Liver (tissue), 9 donors: ENCODE measurements around the gene COG7. TPM values are rescaled to one million over a fixed set of nuclear protein-coding genes. Genes with fewer than 3 reads are reported as not detected.

Experiments used
- DNase-seq: peaks from one replicate; pipeline ENCODE4 v3.0.0-alpha.2; 2017; ENCODE audit warnings: low spot score
- H3K27ac ChIP-seq, 2 donors: one replicate each; pipeline ENCODE4 v1.7.0; 2013; ENCODE audit warnings: inconsistent platforms in 2 of 2, low read length in 2 of 2, control low read depth in 1 of 2, low read depth in 1 of 2, mild to moderate bottlenecking in 1 of 2
- H3K27me3 ChIP-seq, 4 donors: one replicate each; pipeline versions ENCODE4 v1.6.1 to v1.7.0; 2013; ENCODE audit warnings: low read length in 3 of 4, inconsistent platforms in 1 of 4, mild to moderate bottlenecking in 1 of 4, moderate library complexity in 1 of 4; ENCODE audit not compliant: control insufficient read depth in 4 of 4, insufficient read depth in 4 of 4
- H3K36me3 ChIP-seq, 4 donors: one replicate each; pipeline versions ENCODE4 v1.6.1 to v1.7.0; 2013; ENCODE audit warnings: low read length in 3 of 4, mild to moderate bottlenecking in 3 of 4, low read depth in 1 of 4, moderate library complexity in 1 of 4; ENCODE audit not compliant: control insufficient read depth in 4 of 4, insufficient read depth in 3 of 4
- H3K4me1 ChIP-seq, 4 donors: one replicate each; pipeline versions ENCODE4 v1.6.1 to v1.7.0; 2013; ENCODE audit warnings: low read length in 3 of 4, mild to moderate bottlenecking in 3 of 4, moderate library complexity in 1 of 4; ENCODE audit not compliant: control insufficient read depth in 4 of 4, insufficient read depth in 4 of 4
- H3K4me3 ChIP-seq, 3 donors: one replicate each; pipeline versions ENCODE4 v1.6.1 to v1.7.0; 2013; ENCODE audit warnings: low read length in 3 of 3, control low read depth in 1 of 3, low read depth in 1 of 3, mild to moderate bottlenecking in 1 of 3
- H3K9ac ChIP-seq, 2 donors: one replicate each; pipeline ENCODE4 v1.7.0; 2013; ENCODE audit warnings: low read length in 2 of 2, mild to moderate bottlenecking in 2 of 2, moderate library complexity in 2 of 2, control low read depth in 1 of 2, low read depth in 1 of 2
- H3K9me3 ChIP-seq, 4 donors: one replicate each; pipeline versions ENCODE4 v1.6.1 to v1.7.0; 2013; ENCODE audit warnings: low read length in 3 of 4; ENCODE audit not compliant: control insufficient read depth in 4 of 4
- EGR1 ChIP-seq, 2 donors: IDR thresholded peaks; 2 replicates each; pipeline ENCODE4 v1.6.1; 2016 to 2018; ENCODE audit warnings: antibody characterized with exemption in 2 of 2, low read depth in 2 of 2
- FOXA1 ChIP-seq: IDR thresholded peaks from 2 replicates; pipeline ENCODE4 v1.6.1; 2016; ENCODE audit warnings: antibody characterized with exemption
- FOXA2 ChIP-seq: IDR thresholded peaks from 2 replicates; pipeline ENCODE4 v1.6.1; 2016; ENCODE audit warnings: antibody characterized with exemption
- GABPA ChIP-seq, 2 donors: IDR thresholded peaks in 1 of 2; conservative IDR thresholded peaks in 1 of 2; 2 replicates each; pipeline ENCODE4 v1.6.1; 2016; ENCODE audit warnings: antibody characterized with exemption in 2 of 2, mild to moderate bottlenecking in 1 of 2, moderate library complexity in 1 of 2
- HNF4A ChIP-seq, 2 donors: conservative IDR thresholded peaks; 2 replicates each; pipeline ENCODE4 v1.6.1; 2016; ENCODE audit warnings: antibody characterized with exemption in 2 of 2, mild to moderate bottlenecking in 2 of 2
- HNF4G ChIP-seq: IDR thresholded peaks from 2 replicates; pipeline ENCODE4 v1.6.1; 2016; ENCODE audit warnings: antibody characterized with exemption
- JUND ChIP-seq, 2 donors: IDR thresholded peaks; 2 replicates each; pipeline ENCODE4 v1.6.1; 2016; ENCODE audit warnings: antibody characterized with exemption in 2 of 2
- NR2F2 ChIP-seq: IDR thresholded peaks from 2 replicates; pipeline ENCODE4 v1.6.1; 2016; ENCODE audit warnings: antibody characterized with exemption
- RAD21 ChIP-seq, 2 donors: IDR thresholded peaks; 2 replicates each; pipeline ENCODE4 v1.6.1; 2016; ENCODE audit warnings: antibody characterized with exemption in 2 of 2, mild to moderate bottlenecking in 2 of 2
- RXRA ChIP-seq, 2 donors: IDR thresholded peaks; 2 replicates each; pipeline ENCODE4 v1.6.1; 2017 to 2018; ENCODE audit warnings: antibody characterized with exemption in 2 of 2, mild to moderate bottlenecking in 1 of 2
- SP1 ChIP-seq: IDR thresholded peaks from 2 replicates; pipeline ENCODE4 v1.6.1; 2018; ENCODE audit warnings: antibody characterized with exemption, mild to moderate bottlenecking
- TAF1 ChIP-seq: conservative IDR thresholded peaks from 2 replicates; pipeline ENCODE4 v1.6.1; 2016; ENCODE audit warnings: antibody characterized with exemption, mild to moderate bottlenecking
- YY1 ChIP-seq: IDR thresholded peaks from 2 replicates; pipeline ENCODE4 v1.6.1; 2016; ENCODE audit warnings: antibody characterized with exemption, mild to moderate bottlenecking
- WGBS: extraction: QIAGEN DNeasy Blood & Tissue Kit; methylation state at CpG from one replicate; pipeline ENCODE4 v1.1.7; 2013; 5-methylcytosine and 5-hydroxymethylcytosine counted together
- polyA plus RNA-seq, 2 donors: library from polyadenylated mRNA; stranded (reverse) in 1 of 2; unstranded in 1 of 2; fragments of 200-250 nt in 1 of 2; fragments of >200 nt in 1 of 2; fragmentation: Nextera tagmentation in 1 of 2; extraction: Ambion mirVana in 1 of 2; gene quantifications; one replicate each; pipeline versions ENCODE4 v1.2.1 to v1.2.3, GENCODE V29; 2013 to 2015
- total RNA-seq, 2 donors: library from RNA; depleted of rRNA; stranded (reverse); fragments of >200 nt; gene quantifications; one replicate each; pipeline ENCODE4 v1.2.3, GENCODE V29; 2014
- TF ChIP-seq, protein P1 (sequence below): IDR thresholded peaks from 2 replicates; pipeline ENCODE4 v1.6.1; 2016; ENCODE audit warnings: antibody characterized with exemption
- TF ChIP-seq, protein P2 (sequence below): fragments of 150-350 bp; IDR thresholded peaks from 2 replicates; pipeline ENCODE4 v1.5.1; 2017; ENCODE audit warnings: improper control_type of control experiment, low read depth, low read length; ENCODE audit not compliant: missing input control
- TF ChIP-seq, protein P3 (sequence below): IDR thresholded peaks from 2 replicates; pipeline ENCODE4 v1.6.1; 2016; ENCODE audit warnings: antibody characterized with exemption, mild to moderate bottlenecking
- TF ChIP-seq, protein P4 (sequence below): IDR thresholded peaks from 2 replicates; pipeline ENCODE4 v1.6.1; 2016; ENCODE audit warnings: antibody characterized with exemption
- TF ChIP-seq, protein P5 (sequence below): IDR thresholded peaks from 2 replicates; pipeline ENCODE4 v1.6.1; 2016; ENCODE audit warnings: antibody characterized with exemption
- donor health status: healthy.
- donor health status: healthy.
- donor health status: healthy.
- donor health status: healthy.
- donor health status: healthy.

Gene COG7
- total and polyA plus RNA-seq, 4 donors: 5.1 to 11.4 (median 6.6) TPM

DNA sequence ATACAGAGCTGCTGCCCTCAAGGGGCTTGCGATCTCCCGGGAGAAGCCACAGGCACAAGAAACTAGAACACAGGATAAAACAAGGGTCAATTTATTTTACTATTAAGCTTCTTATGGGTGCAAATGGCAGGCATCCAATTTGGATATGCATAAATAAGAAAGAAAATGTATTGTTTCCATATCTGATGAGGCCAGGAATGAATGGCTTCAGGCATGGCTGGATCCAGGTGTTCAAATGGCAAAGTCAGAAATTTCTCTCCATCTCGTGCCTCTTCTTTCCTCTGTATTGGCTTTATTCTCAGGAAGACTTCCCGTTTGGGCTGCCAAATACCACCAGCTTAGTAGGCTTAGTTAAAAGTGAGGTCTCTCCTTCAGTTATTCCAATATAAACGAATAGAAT is 107.8 kb downstream of the COG7 start:
- no peaks in the 10 kb centered on the region for H3K9me3 ChIP-seq
- TF ChIP-seq EGR1 (IDR thresholded peaks at IDR 0.05; ENCODE audit: low read depth in 2 of 2) (no peak), FOXA2 (no peak), GABPA (IDR thresholded peaks at IDR 0.05 in 1 of 2, conservative IDR thresholded peaks at IDR 0.05 in 1 of 2) (no peak)
- TF ChIP-seq, protein P1, sequence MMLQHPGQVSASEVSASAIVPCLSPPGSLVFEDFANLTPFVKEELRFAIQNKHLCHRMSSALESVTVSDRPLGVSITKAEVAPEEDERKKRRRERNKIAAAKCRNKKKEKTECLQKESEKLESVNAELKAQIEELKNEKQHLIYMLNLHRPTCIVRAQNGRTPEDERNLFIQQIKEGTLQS: no peak
- TF ChIP-seq, protein P2, sequence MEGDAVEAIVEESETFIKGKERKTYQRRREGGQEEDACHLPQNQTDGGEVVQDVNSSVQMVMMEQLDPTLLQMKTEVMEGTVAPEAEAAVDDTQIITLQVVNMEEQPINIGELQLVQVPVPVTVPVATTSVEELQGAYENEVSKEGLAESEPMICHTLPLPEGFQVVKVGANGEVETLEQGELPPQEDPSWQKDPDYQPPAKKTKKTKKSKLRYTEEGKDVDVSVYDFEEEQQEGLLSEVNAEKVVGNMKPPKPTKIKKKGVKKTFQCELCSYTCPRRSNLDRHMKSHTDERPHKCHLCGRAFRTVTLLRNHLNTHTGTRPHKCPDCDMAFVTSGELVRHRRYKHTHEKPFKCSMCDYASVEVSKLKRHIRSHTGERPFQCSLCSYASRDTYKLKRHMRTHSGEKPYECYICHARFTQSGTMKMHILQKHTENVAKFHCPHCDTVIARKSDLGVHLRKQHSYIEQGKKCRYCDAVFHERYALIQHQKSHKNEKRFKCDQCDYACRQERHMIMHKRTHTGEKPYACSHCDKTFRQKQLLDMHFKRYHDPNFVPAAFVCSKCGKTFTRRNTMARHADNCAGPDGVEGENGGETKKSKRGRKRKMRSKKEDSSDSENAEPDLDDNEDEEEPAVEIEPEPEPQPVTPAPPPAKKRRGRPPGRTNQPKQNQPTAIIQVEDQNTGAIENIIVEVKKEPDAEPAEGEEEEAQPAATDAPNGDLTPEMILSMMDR: no peak
- WGBS: 79% methylated on average over 5 of the region's 5 CpGs
- no peak overlapping the region for H3K27ac ChIP-seq
- no peaks in the 10 kb centered on the region for H3K4me1 ChIP-seq
- peaks cover 0 to 2% (median 0%) of the 10 kb centered on the region in 4 donors for H3K27me3 ChIP-seq
- H3K4me3 ChIP-seq: no peak overlapping the region
- H3K36me3 ChIP-seq: no peaks in the 10 kb centered on the region
- no peak for DNase-seq
- H3K9ac ChIP-seq: no peak overlapping the region

DNA sequence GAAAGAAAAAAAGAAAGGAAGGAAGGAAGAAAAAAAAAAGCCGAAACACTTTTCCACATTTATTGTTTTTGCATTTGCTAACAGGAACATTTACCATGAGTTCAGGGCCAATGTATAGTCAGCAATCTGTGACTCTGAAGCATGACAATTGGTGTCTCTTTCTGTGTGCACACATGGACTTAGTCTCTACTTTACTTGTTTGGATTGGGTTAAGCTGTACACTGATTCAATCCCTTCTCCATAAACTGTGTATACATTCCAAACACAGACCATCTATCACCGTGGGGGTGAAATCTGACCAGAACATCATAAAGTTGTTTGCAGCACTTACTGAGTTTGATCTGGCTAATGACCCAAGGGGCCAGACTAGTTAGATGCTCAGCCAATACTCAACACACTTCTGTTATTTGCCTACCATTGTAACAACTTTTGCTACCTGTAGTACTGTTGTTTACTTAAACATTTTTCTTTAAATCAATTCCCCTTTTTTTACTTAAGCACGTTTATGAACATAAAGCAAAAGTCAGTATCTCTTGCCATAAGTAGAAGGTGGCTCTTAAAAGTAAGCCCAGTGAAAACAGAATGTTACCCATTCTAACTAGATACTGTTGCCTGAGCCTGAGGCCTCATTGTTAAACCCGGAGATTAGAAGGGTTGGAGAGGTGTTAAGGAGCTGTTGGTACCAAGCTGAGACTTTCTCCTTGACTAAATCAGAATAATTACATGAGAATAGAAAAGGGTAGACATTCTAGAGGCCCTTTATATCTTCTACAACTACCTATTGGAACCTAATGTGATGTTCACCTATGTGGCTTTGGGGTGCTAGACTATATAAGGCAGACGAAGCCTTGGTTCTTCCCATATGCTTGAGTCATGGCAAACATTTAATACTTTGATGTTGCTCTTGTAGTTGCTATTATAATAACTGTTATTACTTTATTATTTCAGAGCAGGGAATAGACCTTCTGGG is 109.1 kb downstream of the COG7 start:
- no peaks in the 10 kb centered on the region for H3K36me3 ChIP-seq
- H3K4me3 ChIP-seq: no peak overlapping the region
- no peak for DNase-seq
- WGBS: 60% methylated on average over 5 of the region's 5 CpGs
- no peak overlapping the region for H3K27ac ChIP-seq
- no peaks in the 10 kb centered on the region for H3K4me1 ChIP-seq
- H3K9me3 ChIP-seq: no peaks in the 10 kb centered on the region
- TF ChIP-seq YY1: no peak
- TF ChIP-seq HNF4G: no peak
- no peak for TF ChIP-seq SP1
- TF ChIP-seq JUND (IDR thresholded peaks at IDR 0.05): no peak
- no peak for TF ChIP-seq GABPA (IDR thresholded peaks at IDR 0.05 in 1 of 2, conservative IDR thresholded peaks at IDR 0.05 in 1 of 2)
- no peak for TF ChIP-seq NR2F2
- TF ChIP-seq, protein P2: no peak
- no peak for TF ChIP-seq RAD21 (IDR thresholded peaks at IDR 0.05)
- TF ChIP-seq, protein P3, sequence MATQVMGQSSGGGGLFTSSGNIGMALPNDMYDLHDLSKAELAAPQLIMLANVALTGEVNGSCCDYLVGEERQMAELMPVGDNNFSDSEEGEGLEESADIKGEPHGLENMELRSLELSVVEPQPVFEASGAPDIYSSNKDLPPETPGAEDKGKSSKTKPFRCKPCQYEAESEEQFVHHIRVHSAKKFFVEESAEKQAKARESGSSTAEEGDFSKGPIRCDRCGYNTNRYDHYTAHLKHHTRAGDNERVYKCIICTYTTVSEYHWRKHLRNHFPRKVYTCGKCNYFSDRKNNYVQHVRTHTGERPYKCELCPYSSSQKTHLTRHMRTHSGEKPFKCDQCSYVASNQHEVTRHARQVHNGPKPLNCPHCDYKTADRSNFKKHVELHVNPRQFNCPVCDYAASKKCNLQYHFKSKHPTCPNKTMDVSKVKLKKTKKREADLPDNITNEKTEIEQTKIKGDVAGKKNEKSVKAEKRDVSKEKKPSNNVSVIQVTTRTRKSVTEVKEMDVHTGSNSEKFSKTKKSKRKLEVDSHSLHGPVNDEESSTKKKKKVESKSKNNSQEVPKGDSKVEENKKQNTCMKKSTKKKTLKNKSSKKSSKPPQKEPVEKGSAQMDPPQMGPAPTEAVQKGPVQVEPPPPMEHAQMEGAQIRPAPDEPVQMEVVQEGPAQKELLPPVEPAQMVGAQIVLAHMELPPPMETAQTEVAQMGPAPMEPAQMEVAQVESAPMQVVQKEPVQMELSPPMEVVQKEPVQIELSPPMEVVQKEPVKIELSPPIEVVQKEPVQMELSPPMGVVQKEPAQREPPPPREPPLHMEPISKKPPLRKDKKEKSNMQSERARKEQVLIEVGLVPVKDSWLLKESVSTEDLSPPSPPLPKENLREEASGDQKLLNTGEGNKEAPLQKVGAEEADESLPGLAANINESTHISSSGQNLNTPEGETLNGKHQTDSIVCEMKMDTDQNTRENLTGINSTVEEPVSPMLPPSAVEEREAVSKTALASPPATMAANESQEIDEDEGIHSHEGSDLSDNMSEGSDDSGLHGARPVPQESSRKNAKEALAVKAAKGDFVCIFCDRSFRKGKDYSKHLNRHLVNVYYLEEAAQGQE: no peak
- no peak for TF ChIP-seq FOXA1
- no peak for TF ChIP-seq HNF4A (conservative IDR thresholded peaks at IDR 0.05)
- TF ChIP-seq, protein P1: no peak
- TF ChIP-seq RXRA (IDR thresholded peaks at IDR 0.05): no peak
- no peak for TF ChIP-seq TAF1
- TF ChIP-seq, protein P4, sequence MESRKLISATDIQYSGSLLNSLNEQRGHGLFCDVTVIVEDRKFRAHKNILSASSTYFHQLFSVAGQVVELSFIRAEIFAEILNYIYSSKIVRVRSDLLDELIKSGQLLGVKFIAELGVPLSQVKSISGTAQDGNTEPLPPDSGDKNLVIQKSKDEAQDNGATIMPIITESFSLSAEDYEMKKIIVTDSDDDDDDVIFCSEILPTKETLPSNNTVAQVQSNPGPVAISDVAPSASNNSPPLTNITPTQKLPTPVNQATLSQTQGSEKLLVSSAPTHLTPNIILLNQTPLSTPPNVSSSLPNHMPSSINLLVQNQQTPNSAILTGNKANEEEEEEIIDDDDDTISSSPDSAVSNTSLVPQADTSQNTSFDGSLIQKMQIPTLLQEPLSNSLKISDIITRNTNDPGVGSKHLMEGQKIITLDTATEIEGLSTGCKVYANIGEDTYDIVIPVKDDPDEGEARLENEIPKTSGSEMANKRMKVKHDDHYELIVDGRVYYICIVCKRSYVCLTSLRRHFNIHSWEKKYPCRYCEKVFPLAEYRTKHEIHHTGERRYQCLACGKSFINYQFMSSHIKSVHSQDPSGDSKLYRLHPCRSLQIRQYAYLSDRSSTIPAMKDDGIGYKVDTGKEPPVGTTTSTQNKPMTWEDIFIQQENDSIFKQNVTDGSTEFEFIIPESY: no peak
- TF ChIP-seq, protein P5, sequence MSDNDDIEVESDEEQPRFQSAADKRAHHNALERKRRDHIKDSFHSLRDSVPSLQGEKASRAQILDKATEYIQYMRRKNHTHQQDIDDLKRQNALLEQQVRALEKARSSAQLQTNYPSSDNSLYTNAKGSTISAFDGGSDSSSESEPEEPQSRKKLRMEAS: no peak
- no peak for TF ChIP-seq EGR1 (IDR thresholded peaks at IDR 0.05; ENCODE audit: low read depth in 2 of 2)
- no peak for TF ChIP-seq FOXA2
- no peak overlapping the region for H3K9ac ChIP-seq
- H3K27me3 ChIP-seq: peaks cover 0 to 2% (median 0%) of the 10 kb centered on the region in 4 donors
